Fibroblast of skin of abdomen (primary cell): ENCODE data around the gene CYS1.
"Not testable (repeated sequence)": the region's sequence is repeated elsewhere in the genome, so short reads cannot be mapped to it uniquely, and the experiment has no call there.

Experiments used
- DNase-seq: peaks from one replicate; pipeline ENCODE4 v3.0.0-alpha.2; 2013

Gene CYS1

DNA sequence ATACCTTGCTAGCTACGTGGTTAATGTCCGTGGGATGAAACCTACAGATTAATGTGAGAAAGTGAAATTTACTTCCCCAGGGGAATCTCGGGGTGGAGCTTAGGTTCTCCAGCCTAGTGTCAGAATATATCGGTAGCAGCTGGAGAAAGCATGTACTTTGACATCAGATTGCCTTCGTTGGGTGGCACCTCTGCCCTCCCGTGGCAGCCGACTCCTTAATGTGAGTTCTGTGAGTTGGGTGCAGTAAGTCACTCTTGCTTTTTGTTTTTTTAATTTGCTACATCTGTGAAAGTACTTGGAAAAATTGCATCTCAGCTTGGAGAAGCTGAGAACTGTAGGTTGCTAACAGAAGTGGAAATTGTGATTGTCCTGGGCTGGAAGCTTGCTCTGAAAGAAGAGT lies 33.3 kb downstream of the CYS1 start:
- no peak for DNase-seq

DNA sequence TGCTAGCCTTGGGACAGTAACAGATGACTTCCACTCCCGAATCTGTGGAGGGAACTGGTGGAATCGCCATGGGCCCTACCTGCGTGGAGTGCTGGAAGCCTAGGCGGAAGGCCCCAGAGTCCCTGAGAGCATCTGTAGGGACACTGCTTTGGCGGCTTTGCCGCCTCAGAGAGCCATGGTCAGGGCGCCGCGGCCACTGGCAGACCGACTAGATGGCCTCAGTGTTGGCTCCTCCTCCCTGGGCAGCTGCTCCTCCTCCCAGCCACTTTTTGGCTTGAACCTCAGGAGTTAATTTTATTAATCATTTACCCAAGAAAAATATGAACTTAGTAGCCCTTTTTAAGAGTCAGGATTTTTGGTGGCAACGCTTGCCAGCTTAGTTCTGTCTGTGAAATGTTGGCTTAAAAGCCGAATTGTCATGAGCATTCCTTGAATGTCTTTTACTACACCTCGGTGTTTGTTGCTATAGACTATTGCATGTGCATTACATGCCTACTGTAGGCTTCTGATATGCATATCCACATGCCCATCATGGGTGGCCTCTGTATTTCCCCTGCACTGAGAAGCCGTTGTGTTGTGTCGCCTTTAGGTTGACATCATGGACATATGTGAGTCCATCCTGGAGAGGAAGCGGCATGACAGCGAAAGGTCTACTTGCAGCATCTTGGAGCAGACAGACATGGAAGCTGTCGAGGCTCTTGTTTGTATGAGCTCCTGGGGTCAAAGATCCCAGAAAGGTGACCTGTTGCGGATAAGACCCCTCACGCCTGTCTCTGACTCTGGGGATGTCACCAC lies 34.5 kb downstream of the CYS1 start:
- no peak for DNase-seq

GRCh38 chr2:10043906-10044601 lies 36.2 kb downstream of the CYS1 start:
- DNase-seq = peak; percentile 88

- peak; percentile 90 for DNase-seq
Measured at GRCh38 chr2:10043256-10043905, 36.8 kb downstream of the CYS1 start, which contains the start of gene KLF11. Gene KLF11 (plus strand): TSS chr2:10043550. CDS start chr2:10043717, 167 bp downstream.

- DNase-seq = peak; percentile 41
Measured at GRCh38 chr2:10042301-10043161, 37.7 kb downstream of the CYS1 start.

DNA sequence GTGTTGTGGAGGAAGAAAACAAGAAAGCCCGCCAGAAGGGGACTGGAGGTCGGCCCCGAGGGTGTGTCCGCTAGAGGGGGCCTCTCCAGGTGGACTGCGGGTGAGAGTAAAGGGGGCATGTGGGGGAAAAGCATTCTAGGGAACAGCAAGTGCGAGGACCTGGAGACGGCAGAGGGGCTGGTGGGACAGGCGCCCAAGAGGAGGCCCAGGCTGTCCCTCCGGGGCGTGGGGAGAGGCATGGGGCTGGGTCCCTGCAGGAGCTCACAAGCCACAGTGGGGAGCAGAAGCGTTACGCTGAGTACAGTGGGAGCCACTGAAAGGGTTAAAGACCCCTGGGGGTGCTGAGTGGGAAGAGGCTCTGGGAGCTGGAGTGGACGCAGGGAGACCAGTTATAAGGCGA lies 38.5 kb downstream of the CYS1 start:
- no peak for DNase-seq

DNA sequence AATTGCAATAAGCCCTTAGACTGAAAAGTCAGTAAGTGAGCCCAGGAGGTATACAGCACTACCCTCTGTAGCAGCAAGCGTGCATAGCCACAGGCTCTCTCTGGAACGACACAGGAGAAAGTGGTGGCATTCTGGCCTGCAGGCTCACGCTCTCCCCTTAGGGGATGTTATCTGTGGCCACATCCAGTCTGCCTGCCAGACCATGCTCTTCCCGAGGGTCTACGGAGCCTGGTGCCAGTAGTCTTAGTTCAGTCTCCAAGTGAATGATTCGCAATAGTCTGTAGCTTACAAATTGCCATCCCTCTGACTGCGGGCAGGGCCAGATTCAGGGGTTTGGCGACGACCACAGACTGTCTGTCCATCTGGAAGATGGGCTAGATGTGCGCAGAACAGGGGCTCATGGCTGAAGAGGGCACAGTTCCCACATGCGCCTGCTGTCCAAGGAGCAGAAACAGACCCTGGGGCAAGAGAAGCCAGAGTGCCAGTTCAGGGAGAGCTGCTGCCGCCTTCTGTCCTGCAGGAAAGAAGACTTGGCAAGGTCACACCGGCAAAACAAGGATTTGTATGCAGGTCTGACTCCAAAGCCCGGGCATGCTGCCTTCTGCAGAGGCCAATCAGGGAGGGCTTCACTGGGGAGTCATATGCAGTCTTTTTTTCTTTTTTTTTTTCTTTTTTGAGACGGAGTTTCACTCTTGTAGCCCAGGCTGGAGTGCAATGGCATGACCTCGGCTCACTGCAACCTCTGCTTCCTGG lies 40.4 kb downstream of the CYS1 start:
- DNase-seq = no peak

DNA sequence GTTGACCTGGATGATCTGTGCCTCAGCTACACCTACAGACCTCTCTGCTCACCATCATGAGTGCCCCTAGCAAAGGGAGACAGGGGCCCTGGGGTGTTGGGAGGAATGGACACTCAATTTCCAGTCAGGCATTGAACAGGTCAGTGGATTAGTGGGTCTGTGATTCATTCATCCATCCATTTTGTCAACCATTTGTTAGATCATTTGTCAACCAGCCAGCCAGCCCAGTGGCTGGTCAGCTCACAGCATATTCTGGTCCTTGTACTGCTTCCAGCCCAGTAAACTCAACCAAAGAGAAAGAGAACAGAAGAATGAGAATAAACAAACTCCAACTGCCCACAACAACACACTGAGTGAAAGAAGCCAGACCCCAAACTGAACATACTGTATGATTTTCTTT lies 41.5 kb downstream of the CYS1 start:
- no peak for DNase-seq

DNA sequence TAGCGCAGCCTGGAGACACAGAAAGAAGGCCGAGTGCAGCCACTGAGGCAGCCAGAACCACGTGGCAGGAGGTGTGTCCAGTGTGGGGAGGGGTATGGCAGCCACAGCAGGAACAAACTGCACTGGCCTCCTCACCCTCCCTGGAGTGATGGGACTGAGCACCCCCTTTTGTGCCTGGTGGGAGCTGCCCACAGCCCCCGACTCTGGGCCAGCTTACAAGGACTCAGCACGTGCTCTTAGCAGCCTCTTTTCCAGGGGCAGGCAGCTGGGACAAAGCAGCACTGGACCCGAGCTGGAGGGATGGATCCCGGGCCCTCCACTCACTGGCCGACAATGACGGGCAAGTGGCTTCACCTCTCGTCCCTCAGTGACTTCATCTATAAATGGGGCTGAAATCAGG lies 42.1 kb downstream of the CYS1 start:
- no peak for DNase-seq

DNA sequence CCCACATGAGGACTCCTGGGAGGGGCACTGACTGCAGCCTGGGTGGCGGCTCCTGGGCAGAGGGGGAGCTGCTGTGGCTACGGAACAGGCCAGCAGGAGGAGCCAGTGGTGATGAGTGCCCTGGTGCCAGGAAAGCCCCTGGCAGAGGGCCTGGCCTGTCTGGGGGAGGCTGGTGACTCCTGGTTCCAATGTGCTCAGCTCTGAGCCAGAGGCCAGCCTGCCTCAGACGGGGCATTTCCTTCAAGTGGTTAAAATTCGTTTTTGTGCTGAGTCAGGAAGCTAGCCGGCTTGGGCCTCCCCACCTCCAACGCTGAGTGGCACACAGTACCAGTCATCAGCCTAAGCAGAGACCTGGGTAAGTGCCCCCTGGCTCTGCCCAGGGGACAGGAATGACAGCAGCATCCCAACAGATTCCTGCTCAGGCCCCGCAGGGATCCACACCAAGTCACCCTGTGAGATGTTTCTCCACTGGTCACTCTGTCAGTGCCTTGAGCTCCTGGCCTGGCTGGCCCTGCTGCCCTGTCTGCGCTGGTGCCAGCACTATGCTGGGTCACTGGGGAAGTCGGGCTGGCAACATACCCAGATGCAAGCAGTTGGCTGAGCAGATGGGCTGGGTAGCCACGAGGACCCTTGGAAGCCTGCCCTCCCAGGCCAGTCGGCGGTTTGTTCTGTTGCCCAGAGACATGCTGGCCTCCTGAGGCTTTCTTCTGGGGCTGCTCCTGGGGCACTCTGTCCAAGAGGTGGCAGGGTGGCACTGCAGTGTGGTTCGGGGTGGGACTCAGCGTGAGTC lies 43.9 kb downstream of the CYS1 start:
- peak; percentile 28 for DNase-seq

DNA sequence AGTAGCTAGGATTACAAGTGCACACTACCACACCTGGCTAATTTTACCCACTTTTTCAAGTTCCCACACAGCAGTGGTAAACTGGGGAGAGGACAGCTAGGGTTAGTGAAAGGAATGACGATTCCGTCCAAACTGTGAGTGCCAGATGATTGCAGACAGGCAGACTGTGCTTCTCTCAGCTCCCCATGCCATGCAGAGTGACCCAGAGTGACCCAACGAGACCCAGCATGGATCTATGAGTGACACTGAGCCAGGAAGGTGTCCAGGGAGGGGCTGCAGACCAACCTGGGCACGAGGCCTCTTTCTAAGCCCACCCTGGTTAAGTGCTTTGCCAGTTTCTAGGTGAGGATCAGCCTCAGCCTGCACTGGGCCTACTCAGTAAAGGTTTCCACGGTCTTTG lies 44.6 kb downstream of the CYS1 start:
- DNase-seq = no peak

GRCh38 chr2:10035053-10035422 lies 45.2 kb downstream of the CYS1 start:
- DNase-seq = no peak

GRCh38 chr2:10034333-10035052 lies 45.7 kb downstream of the CYS1 start:
- no peak for DNase-seq

- no peak for DNase-seq
Measured at GRCh38 chr2:10033251-10034006, 46.8 kb downstream of the CYS1 start.

GRCh38 chr2:10032746-10033105 lies 47.5 kb downstream of the CYS1 start:
- no peak for DNase-seq

DNA sequence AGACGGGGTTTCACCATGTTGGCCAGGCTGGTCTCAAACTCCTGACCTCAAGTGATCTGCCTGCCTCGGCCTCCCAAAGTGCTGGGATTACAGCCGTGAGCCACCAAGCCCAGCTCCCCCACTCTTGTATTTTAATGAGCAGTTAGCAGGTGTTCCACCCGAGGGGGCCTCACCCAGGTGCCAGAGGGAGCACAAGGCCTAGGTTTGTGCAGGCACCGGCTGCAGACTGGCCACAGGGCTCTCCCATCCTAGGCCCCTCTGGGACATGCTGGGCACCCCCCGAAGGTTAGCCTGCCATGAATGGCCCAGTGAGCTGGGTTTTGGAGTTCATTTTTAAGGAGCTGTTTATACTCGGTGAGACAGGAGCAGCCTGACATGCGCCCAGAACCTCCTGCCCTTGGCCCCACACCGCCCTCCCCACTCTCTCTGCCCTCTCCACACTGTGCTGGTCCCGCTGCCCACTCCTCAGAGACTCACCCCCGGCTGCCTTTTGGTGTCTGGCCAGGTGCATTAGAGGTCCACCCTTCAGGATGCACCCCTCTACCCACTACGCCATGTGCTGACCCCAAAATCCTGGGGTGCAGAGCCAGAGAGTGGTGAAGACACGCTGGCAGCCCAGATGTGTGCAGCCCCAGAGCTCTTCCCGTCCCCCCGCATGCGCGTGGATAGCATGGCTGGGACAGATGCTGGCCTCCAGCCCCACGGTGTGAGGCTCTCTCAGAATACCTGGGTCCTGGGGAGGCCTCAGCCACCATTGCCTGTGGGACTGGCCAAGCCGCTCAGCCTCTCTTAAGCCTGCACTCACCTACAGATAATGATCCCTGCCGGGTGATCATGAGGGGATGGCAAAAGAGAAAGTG lies 48.1 kb downstream of the CYS1 start:
- DNase-seq = no peak

- not testable (repeated sequence) for DNase-seq
Measured at GRCh38 chr2:10030798-10031197, 49.4 kb downstream of the CYS1 start.

- DNase-seq = no peak
Measured at GRCh38 chr2:10030311-10030736, 49.9 kb downstream of the CYS1 start.

GRCh38 chr2:10029875-10030223 lies 50.4 kb downstream of the CYS1 start:
- DNase-seq = no peak
